B cell (primary cell): Measurements from ENCODE around the gene STAB1. TPM values are rescaled to one million over a fixed set of nuclear protein-coding genes. Genes with fewer than 3 reads are reported as not detected.

Experiments used
- ATAC-seq: fragments of 200-7000 bp; cut with Tn5 transposase; one replicate; pipeline ENCODE4 v1.10.0; 2021; ENCODE audit warnings: low read depth, mild to moderate bottlenecking, moderate number of reproducible peaks, moderate library complexity
- CTCF ChIA-PET: fragments of 350-600 bp; sonication (Branson Sonifier 250); formaldehyde crosslinking; loops from one replicate; lab custom pipeline; 2021; ENCODE audit warnings: antibody characterized with exemption, inconsistent platforms; lab: Charles Lee
- POLR2A ChIA-PET: fragments of 350-600 bp; sonication (Branson Sonifier 250); formaldehyde crosslinking; loops from one replicate; lab custom pipeline; 2021; ENCODE audit warnings: antibody characterized with exemption; lab: Charles Lee
- DNase-seq: peaks from one replicate; pipeline ENCODE4 v3.0.0; 2013
- H2AFZ ChIP-seq: 2 replicates; pipeline ENCODE4 v1.6.1; 2012; ENCODE audit warnings: mild to moderate bottlenecking, low read depth, low read length; ENCODE audit not compliant: insufficient read depth, poor library complexity, severe bottlenecking
- H3K27ac ChIP-seq, 2 donors: 1 replicate in 1 of 2; 2 replicates in 1 of 2; pipeline ENCODE4 v1.5.1; 2012 to 2013; ENCODE audit warnings: low read length in 2 of 2, mild to moderate bottlenecking in 2 of 2, moderate library complexity in 1 of 2
- H3K27me3 ChIP-seq, 4 experiments: fragments of 200-600 bp in 1 of 4; sonication (generic) in 1 of 4; replicated peaks in 1 of 4; 1 replicate in 2 of 4; 2 replicates in 2 of 4; pipeline versions ENCODE4 v1.6.1 to v1.7.0; 2013 to 2016; ENCODE audit warnings: low read length in 3 of 4, mild to moderate bottlenecking in 2 of 4, mixed read lengths in 1 of 4, moderate library complexity in 1 of 4; ENCODE audit not compliant: insufficient read depth in 4 of 4, control insufficient read depth in 3 of 4; ENCODE audit errors: control extremely low read depth in 1 of 4
- H3K36me3 ChIP-seq, 2 experiments: replicated peaks in 1 of 2; 1 replicate in 1 of 2; 2 replicates in 1 of 2; pipeline versions ENCODE4 v1.6.1 to v1.7.1; 2013; ENCODE audit warnings: low read length in 1 of 2; ENCODE audit not compliant: insufficient read depth in 2 of 2, control insufficient read depth in 1 of 2; ENCODE audit errors: control extremely low read depth in 1 of 2, extremely low read depth in 1 of 2
- H3K4me1 ChIP-seq, 2 donors: fragments of 200-600 bp in 1 of 2; sonication (generic) in 1 of 2; 1 replicate in 1 of 2; 2 replicates in 1 of 2; pipeline versions ENCODE4 v1.5.1 to v1.6.1; 2013 to 2017; ENCODE audit warnings: low read length in 2 of 2; ENCODE audit not compliant: control insufficient read depth in 2 of 2, insufficient read depth in 2 of 2
- H3K4me2 ChIP-seq: replicated peaks from 2 replicates; pipeline ENCODE3; 2012; ENCODE audit warnings: mild to moderate bottlenecking, low read depth, low read length; ENCODE audit not compliant: poor library complexity, severe bottlenecking
- H3K4me3 ChIP-seq, 5 experiments: fragments of 200-600 bp in 1 of 5; sonication (generic) in 1 of 5; 1 replicate in 3 of 5; 2 replicates in 2 of 5; pipeline versions ENCODE4 v1.5.1 to v1.7.0; 2011 to 2016; ENCODE audit warnings: low read length in 4 of 5, mild to moderate bottlenecking in 4 of 5, low read depth in 2 of 5, control low read depth in 1 of 5, moderate library complexity in 1 of 5; ENCODE audit not compliant: insufficient read depth in 1 of 5; ENCODE audit errors: control extremely low read depth in 1 of 5, extremely low read depth in 1 of 5
- H3K79me2 ChIP-seq: fragments of 200-600 bp; sonication (generic); one replicate; pipeline ENCODE4 v1.6.0; 2016; ENCODE audit warnings: low read length; ENCODE audit not compliant: control insufficient read depth, insufficient read depth
- H3K9ac ChIP-seq: fragments of 200-600 bp; sonication (generic); 2 replicates; pipeline ENCODE4 v1.6.1; 2017; ENCODE audit warnings: mild to moderate bottlenecking, low read length, moderate library complexity
- H3K9me3 ChIP-seq, 3 donors: one replicate each; pipeline versions ENCODE4 v1.6.1 to v1.7.1; 2013; ENCODE audit warnings: low read length in 2 of 3; ENCODE audit not compliant: control insufficient read depth in 2 of 3, insufficient read depth in 1 of 3; ENCODE audit errors: control extremely low read depth in 1 of 3
- H4K20me1 ChIP-seq: 2 replicates; pipeline ENCODE4 v1.6.0; 2012; ENCODE audit warnings: mild to moderate bottlenecking, low read length; ENCODE audit not compliant: insufficient read depth, control insufficient read depth, poor library complexity, severe bottlenecking
- H3K27ac Mint-ChIP-seq: one replicate; pipeline ENCODE4 v1.8.0; 2021; ENCODE audit warnings: mixed read lengths
- H3K27me3 Mint-ChIP-seq: one replicate; pipeline ENCODE4 v1.8.0; 2021; ENCODE audit warnings: mixed read lengths
- H3K4me1 Mint-ChIP-seq: one replicate; pipeline ENCODE4 v1.8.0; 2021; ENCODE audit warnings: mixed read lengths
- H3K4me3 Mint-ChIP-seq: one replicate; pipeline ENCODE4 v1.8.0; 2021; ENCODE audit warnings: mixed read lengths
- H3K9me3 Mint-ChIP-seq: one replicate; pipeline ENCODE4 v1.8.0; 2022; ENCODE audit warnings: mixed read lengths; ENCODE audit not compliant: insufficient read depth
- EZH2 ChIP-seq: IDR thresholded peaks from 2 replicates; pipeline ENCODE4 v1.6.1; 2012; ENCODE audit warnings: borderline replicate concordance, low read depth, mild to moderate bottlenecking, moderate library complexity, low read length; ENCODE audit not compliant: insufficient read depth, poor library complexity, severe bottlenecking
- WGBS: methylation state at CpG from one replicate; pipeline ENCODE4 v1.1.5; 2013; ENCODE audit warnings: missing lambda C conversion rate; ENCODE audit not compliant: insufficient coverage; 5-methylcytosine and 5-hydroxymethylcytosine counted together
- intact Hi-C: fragments of 100-400 bp; cut with micrococcal nuclease; formaldehyde crosslinking; loops from one replicate; pipeline ENCODE4 v1.10.0; 2022
- polyA plus RNA-seq: library from polyadenylated mRNA; depleted of rRNA; stranded (reverse); fragments of >200 nt; gene quantifications from 2 replicates; pipeline ENCODE4 v1.2.3, GENCODE V29; 2012
- total RNA-seq, 2 donors: library from RNA; stranded (reverse); fragments of 120-200 nt in 1 of 2; gene quantifications; 1 replicate in 1 of 2; 2 replicates in 1 of 2; pipeline versions ENCODE4 v1.2.3 to v1.2.4, GENCODE V29; 2013 to 2022
- TF ChIP-seq, protein P1 (sequence below): fragments of 200-600 bp; IDR thresholded peaks from one replicate; pipeline ENCODE4 v1.8.0; 2022; ENCODE audit warnings: antibody characterized with exemption, mild to moderate bottlenecking

Gene STAB1
- total and polyA plus RNA-seq, 2 donors (not counting 1 experiment from before 2014, with no cell fraction given), result 3.8 to 4.5 TPM

DNA sequence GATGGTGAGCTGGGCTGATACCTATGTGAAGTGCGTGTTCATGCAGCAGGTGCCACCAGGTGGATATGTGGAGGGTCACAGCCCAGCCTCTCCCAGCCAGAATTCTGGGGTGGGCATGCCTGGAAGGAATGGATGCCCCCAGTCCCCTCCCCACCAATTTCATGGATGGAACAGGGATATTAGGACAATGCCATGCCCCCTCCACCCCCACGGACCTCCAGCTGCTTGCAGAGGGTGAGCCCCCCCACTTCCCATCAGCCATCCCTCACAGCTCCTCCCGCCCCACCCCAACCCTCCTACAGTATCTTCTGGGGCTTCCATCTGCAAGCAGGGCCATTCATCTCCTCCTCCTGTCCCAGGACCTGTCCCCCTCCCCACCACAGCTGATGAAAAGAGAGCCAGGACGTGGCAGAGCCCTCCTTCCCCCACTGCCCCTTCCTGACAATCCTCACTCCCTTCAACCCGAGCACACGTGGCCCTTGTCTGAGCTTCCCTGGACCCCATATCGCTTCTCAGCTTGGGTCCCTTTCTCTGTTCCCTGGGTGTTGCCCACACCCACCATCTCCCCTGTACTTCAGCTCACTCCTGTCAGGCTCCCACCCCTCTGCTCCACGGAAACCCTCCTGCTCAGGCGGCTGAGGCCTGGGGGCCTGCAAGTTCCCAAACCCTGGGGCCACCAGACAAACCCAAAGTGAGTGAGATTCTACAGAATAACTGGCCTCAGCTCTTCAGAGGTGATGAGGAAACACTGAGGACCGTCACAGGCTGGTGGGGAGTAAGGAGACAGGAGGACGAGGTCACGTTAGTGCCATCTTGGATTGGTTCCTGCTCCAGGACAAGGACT lies 47.4 kb upstream of the STAB1 start:
- POLR2A ChIA-PET, result no interaction called here
- H3K4me1 Mint-ChIP-seq, result peaks cover 6% of the 10 kb centered on the region
- no peaks in the 10 kb centered on the region for H3K36me3 ChIP-seq
- H2AFZ ChIP-seq, result no peak overlapping the region
- no peak overlapping the region for H3K4me3 ChIP-seq
- ATAC-seq (no peak), DNase-seq (no peak)
- H3K4me2 ChIP-seq, result no peak overlapping the region
- peaks cover 0 to 13% of the 10 kb centered on the region in 2 donors for H3K4me1 ChIP-seq
- WGBS, result 91% methylated on average over 11 of the region's 12 CpGs
- H3K27ac Mint-ChIP-seq, result no peak overlapping the region
- H3K27me3 Mint-ChIP-seq, result no peaks in the 10 kb centered on the region
- no peaks in the 10 kb centered on the region for H4K20me1 ChIP-seq
- no peak overlapping the region for H3K27ac ChIP-seq
- TF ChIP-seq, protein P1, sequence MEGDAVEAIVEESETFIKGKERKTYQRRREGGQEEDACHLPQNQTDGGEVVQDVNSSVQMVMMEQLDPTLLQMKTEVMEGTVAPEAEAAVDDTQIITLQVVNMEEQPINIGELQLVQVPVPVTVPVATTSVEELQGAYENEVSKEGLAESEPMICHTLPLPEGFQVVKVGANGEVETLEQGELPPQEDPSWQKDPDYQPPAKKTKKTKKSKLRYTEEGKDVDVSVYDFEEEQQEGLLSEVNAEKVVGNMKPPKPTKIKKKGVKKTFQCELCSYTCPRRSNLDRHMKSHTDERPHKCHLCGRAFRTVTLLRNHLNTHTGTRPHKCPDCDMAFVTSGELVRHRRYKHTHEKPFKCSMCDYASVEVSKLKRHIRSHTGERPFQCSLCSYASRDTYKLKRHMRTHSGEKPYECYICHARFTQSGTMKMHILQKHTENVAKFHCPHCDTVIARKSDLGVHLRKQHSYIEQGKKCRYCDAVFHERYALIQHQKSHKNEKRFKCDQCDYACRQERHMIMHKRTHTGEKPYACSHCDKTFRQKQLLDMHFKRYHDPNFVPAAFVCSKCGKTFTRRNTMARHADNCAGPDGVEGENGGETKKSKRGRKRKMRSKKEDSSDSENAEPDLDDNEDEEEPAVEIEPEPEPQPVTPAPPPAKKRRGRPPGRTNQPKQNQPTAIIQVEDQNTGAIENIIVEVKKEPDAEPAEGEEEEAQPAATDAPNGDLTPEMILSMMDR, result no peak
- TF ChIP-seq EZH2, result no peak
- no peaks in the 10 kb centered on the region for H3K9me3 Mint-ChIP-seq
- peaks cover 11% of the 10 kb centered on the region for H3K79me2 ChIP-seq
- CTCF ChIA-PET, result interaction anchor here (0.9 to 5.7 kb wide), 18 partner anchors 10 to 464 kb away, joined by 3 to 61 read pairs (median 4); partner anchors contain the start of genes NISCH and TLR9
- intact Hi-C loops, result loop anchor here (1.0 to 2.0 kb wide), 4 partner anchors 19 to 446 kb away; no protein-coding TSS in a partner anchor
- no peak overlapping the region for H3K9ac ChIP-seq
- no peaks in the 10 kb centered on the region for H3K27me3 ChIP-seq
- no peak overlapping the region for H3K4me3 Mint-ChIP-seq
- no peaks in the 10 kb centered on the region for H3K9me3 ChIP-seq
